Spleen (tissue), 11 donors: ENCODE data around the gene FBXO31. TPM values are rescaled to one million over a fixed set of nuclear protein-coding genes. Genes with fewer than 3 reads are reported as not detected.
A peak's percentile ranks its signal among the peaks of the same experiment; 100 is the strongest.

Source experiments
- DNase-seq: peaks from one replicate; pipeline ENCODE4 v3.0.0-alpha.2; 2020
- H3K27ac ChIP-seq, 8 donors: fragments of 200-600 bp; sonication (generic) in 7 of 8; 1 replicate in 4 of 8; 2 replicates in 4 of 8; pipeline versions ENCODE4 v1.5.0 to v1.8.0; 2016 to 2021; ENCODE audit warnings: inconsistent platforms in 4 of 8, mild to moderate bottlenecking in 4 of 8, moderate library complexity in 1 of 8
- H3K27me3 ChIP-seq, 7 donors: fragments of 200-600 bp; sonication (generic) in 6 of 7; replicated peaks in 1 of 7; 1 replicate in 4 of 7; 2 replicates in 3 of 7; pipeline versions ENCODE4 v1.5.0 to v1.8.0; 2016 to 2021; ENCODE audit warnings: inconsistent platforms in 3 of 7, mild to moderate bottlenecking in 1 of 7
- H3K36me3 ChIP-seq, 6 donors: fragments of 200-600 bp; sonication (generic) in 5 of 6; 1 replicate in 4 of 6; 2 replicates in 2 of 6; pipeline versions ENCODE4 v1.5.0 to v1.8.0; 2016 to 2021; ENCODE audit warnings: inconsistent platforms in 2 of 6
- H3K4me1 ChIP-seq, 6 donors: fragments of 200-600 bp; sonication (generic) in 5 of 6; 1 replicate in 3 of 6; 2 replicates in 3 of 6; pipeline versions ENCODE4 v1.5.0 to v1.8.0; 2016 to 2021; ENCODE audit warnings: inconsistent platforms in 3 of 6
- H3K4me3 ChIP-seq, 8 donors: fragments of 200-600 bp; sonication (generic) in 7 of 8; 1 replicate in 4 of 8; 2 replicates in 4 of 8; pipeline versions ENCODE4 v1.5.0 to v1.8.0; 2016 to 2021; ENCODE audit warnings: inconsistent platforms in 4 of 8, mild to moderate bottlenecking in 4 of 8, moderate library complexity in 2 of 8
- H3K9me3 ChIP-seq, 8 donors: fragments of 200-600 bp; sonication (generic) in 7 of 8; 1 replicate in 4 of 8; 2 replicates in 4 of 8; pipeline versions ENCODE4 v1.5.0 to v1.8.0; 2016 to 2021; ENCODE audit warnings: inconsistent platforms in 4 of 8
- CTCF ChIP-seq, 11 experiments: fragments of 200-600 bp in 7 of 11; fragments of 450-650 bp in 4 of 11; sonication (generic) in 4 of 11; IDR thresholded peaks in 8 of 11; conservative IDR thresholded peaks in 3 of 11; 1 replicate in 7 of 11; 2 replicates in 4 of 11; pipeline versions ENCODE4 v1.4.0 to v1.8.0; 2016 to 2021; ENCODE audit warnings: antibody characterized with exemption in 11 of 11, inconsistent platforms in 4 of 11, mild to moderate bottlenecking in 1 of 11
- POLR2A ChIP-seq, 3 donors: fragments of 450-650 bp; IDR thresholded peaks; one replicate each; pipeline ENCODE4 v1.5.1; 2017; ENCODE audit warnings: antibody characterized with exemption in 3 of 3, mild to moderate bottlenecking in 1 of 3
- POLR2AphosphoS5 ChIP-seq, 3 donors: sonication (generic); formaldehyde crosslinking; IDR thresholded peaks; one replicate each; pipeline ENCODE4 v1.5.1; 2017; ENCODE audit warnings: antibody characterized with exemption in 3 of 3
- WGBS, 5 donors: extraction: QIAGEN DNeasy Blood & Tissue Kit in 3 of 5; methylation state at CpG; one replicate each; pipeline versions ENCODE4 v1.1.5 to v1.1.7; 2013 to 2018; 5-methylcytosine and 5-hydroxymethylcytosine counted together
- intact Hi-C: fragments of 100-400 bp; cut with DNase I; formaldehyde crosslinking; loops from one replicate; pipeline ENCODE4 v1.15.0; 2023; ENCODE audit warnings: low total_unique reads
- polyA plus RNA-seq, 3 donors: library from polyadenylated mRNA; stranded (reverse); fragments of 200-250 nt; gene quantifications; one replicate each; pipeline ENCODE4 v1.2.1, GENCODE V29; 2013
- total RNA-seq, 7 donors: library from RNA; depleted of rRNA in 3 of 7; stranded (reverse); fragments of >200 nt in 3 of 7; fragmentation: NEBNext Ultra II Directional in 4 of 7; extraction: Animal tissue kit (Norgen Biotek cat#: 25700) in 4 of 7; gene quantifications; one replicate each; pipeline versions ENCODE4 v1.1.0 to v1.2.1, GENCODE V29; 2016 to 2021
- donor health status: healthy with polysubstance abuse.
- donor health status: DM: no; HTN: no; CAD: no; lungs with moderate emphysema.
- donor health status: DM: no; HTN: no; CAD: no.
- donor health status: Bipolar disorder and iron deficiency.
- donor health status: healthy.
- donor health status: DM: no; HTN: no; CAD: no.
- donor health status: DM: yes; HTN: yes; CAD: no.

FBXO31 gene
- total and polyA plus RNA-seq, 10 donors, result 7.9 to 30.6 (median 26.7) TPM

GRCh38 chr16:87319011-87319410, 64.6 kb downstream of the FBXO31 start:
- peaks cover 7 to 22% (median 10%) of the 10 kb centered on the region in 6 donors for H3K4me1 ChIP-seq
- no peaks in the 10 kb centered on the region for H3K27me3 ChIP-seq
- peak; percentile 4 for DNase-seq
- no peak overlapping the region for H3K27ac ChIP-seq
- no peaks in the 10 kb centered on the region for H3K9me3 ChIP-seq
- TF ChIP-seq CTCF (IDR thresholded peaks at IDR 0.05 in 8 of 11, conservative IDR thresholded peaks at IDR 0.05 in 3 of 11) (no peak), POLR2AphosphoS5 (IDR thresholded peaks at IDR 0.05) (no peak), POLR2A (IDR thresholded peaks at IDR 0.05) (no peak)
- H3K36me3 ChIP-seq, result no peaks in the 10 kb centered on the region
- intact Hi-C loops, result loop anchor here (5.0 kb wide), 1 partner anchor 63 kb away; the partner anchor contains the start of gene FBXO31
- H3K4me3 ChIP-seq, result no peak overlapping the region

GRCh38 chr16:87317750-87318644, 65.6 kb downstream of the FBXO31 start:
- Histone ChIP-seq H3K4me1 (peaks cover 7 to 22% (median 10%) of the 10 kb centered on the region in 6 donors), H3K27ac (peak overlapping the region; percentile 78 to 96 (median 90)), H3K36me3 (no peaks in the 10 kb centered on the region), H3K9me3 (no peaks in the 10 kb centered on the region), H3K27me3 (no peaks in the 10 kb centered on the region), H3K4me3 (peak overlapping the region; percentile 67 to 91 (median 83))
- 10 to 14% (median 14%) methylated on average over 28 of the region's 28 CpGs for WGBS, 5 donors
- DNase-seq, result peak; percentile 85
- intact Hi-C loops, result loop anchor here (5.0 kb wide), 1 partner anchor 64 kb away; the partner anchor contains the start of gene FBXO31
- TF ChIP-seq POLR2AphosphoS5 (IDR thresholded peaks at IDR 0.05) (no peak), CTCF (IDR thresholded peaks at IDR 0.05 in 8 of 11, conservative IDR thresholded peaks at IDR 0.05 in 3 of 11) (no peak), POLR2A (IDR thresholded peaks at IDR 0.05) (no peak)

GRCh38 chr16:87316923-87317749, 66.4 kb downstream of the FBXO31 start, which contains the start of gene C16orf95:
C16orf95 (minus strand) TSS chr16:87317392; CDS start chr16:87317242, 150 bp downstream.
- TF ChIP-seq POLR2A (IDR thresholded peaks at IDR 0.05) (peak in 1 of 3 donors; percentile 86), POLR2AphosphoS5 (IDR thresholded peaks at IDR 0.05) (peak; percentile 98 to 99 (median 98)), CTCF (IDR thresholded peaks at IDR 0.05 in 8 of 11, conservative IDR thresholded peaks at IDR 0.05 in 3 of 11) (peak in 10 of 11 experiments; percentile 28 to 65 (median 52))

More at GRCh38 chr16:87316923-87317749, 66.4 kb downstream of the FBXO31 start, which contains the start of gene C16orf95:
- intact Hi-C loops, result loop anchor here (5.0 kb wide), 1 partner anchor 65 kb away; the partner anchor contains the start of gene FBXO31
- Histone ChIP-seq H3K4me1 (peaks cover 7 to 22% (median 10%) of the 10 kb centered on the region in 6 donors), H3K36me3 (no peaks in the 10 kb centered on the region), H3K27ac (peak within 1 kb of the TSS; percentile 78 to 96 (median 90)), H3K9me3 (no peaks in the 10 kb centered on the region), H3K4me3 (peak within 1 kb of the TSS; percentile 67 to 91 (median 83)), H3K27me3 (no peaks in the 10 kb centered on the region)
- 0 to 1% (median 0%) methylated on average over 24 to 64 of the region's 64 CpGs for WGBS, 5 donors
- peak; percentile 96 for DNase-seq
